H1 (cell line): Measurements from ENCODE around the gene CHST11. TPM values are rescaled to one million over a fixed set of nuclear protein-coding genes. Genes with fewer than 3 reads are reported as not detected.

Source experiments
- CTCF ChIA-PET: fragments of 300-600 bp; sonication (Branson Sonifier 250); formaldehyde crosslinking; loops from one replicate; lab custom pipeline; 2021; ENCODE audit not compliant: partially characterized antibody; lab: Charles Lee
- POLR2A ChIA-PET: fragments of 300-600 bp; sonication (Branson Sonifier 250); formaldehyde crosslinking; loops from one replicate; lab custom pipeline; 2021; ENCODE audit warnings: inconsistent platforms; ENCODE audit not compliant: partially characterized antibody; lab: Charles Lee
- DNase-seq, 2 experiments: peaks; one replicate each; pipeline versions ENCODE4 v3.0.0 to v3.0.0-alpha.2; 2010 to 2022; ENCODE audit warnings: low spot score in 2 of 2, low read depth in 1 of 2, mixed read lengths in 1 of 2
- FAIRE-seq: peaks from 2 replicates; lab custom pipeline; 2011; peaks lifted over from hg19 to GRCh38; lab: Jason Lieb, UNC
- H2AFZ ChIP-seq: 2 replicates; pipeline ENCODE4 v1.8.1; 2012; ENCODE audit warnings: low read length, inconsistent platforms
- H2AK5ac ChIP-seq: 2 replicates; pipeline ENCODE4 v1.6.1; 2013; ENCODE audit warnings: low read depth, low read length
- H2BK120ac ChIP-seq: replicated peaks from 2 replicates; pipeline ENCODE3; 2013; ENCODE audit warnings: low read depth, low read length, inconsistent platforms
- H2BK12ac ChIP-seq: 2 replicates; pipeline ENCODE4 v1.6.1; 2013; ENCODE audit warnings: low read depth, low read length
- H2BK15ac ChIP-seq: 2 replicates; pipeline ENCODE4 v1.6.1; 2013; ENCODE audit warnings: low read length
- H2BK20ac ChIP-seq: 2 replicates; pipeline ENCODE4 v1.6.1; 2013; ENCODE audit warnings: low read length
- H2BK5ac ChIP-seq: 2 replicates; pipeline ENCODE4 v1.6.1; 2013; ENCODE audit warnings: low read depth, low read length
- H3K14ac ChIP-seq: 2 replicates; pipeline ENCODE4 v1.6.1; 2013; ENCODE audit warnings: inconsistent platforms; ENCODE audit not compliant: insufficient read length
- H3K18ac ChIP-seq: 2 replicates; pipeline ENCODE4 v1.6.1; 2013; ENCODE audit warnings: low read length; ENCODE audit errors: extremely low read depth
- H3K23ac ChIP-seq: 2 replicates; pipeline ENCODE4 v1.6.1; 2013; ENCODE audit warnings: inconsistent platforms; ENCODE audit not compliant: insufficient read length
- H3K23me2 ChIP-seq: 2 replicates; pipeline ENCODE4 v1.6.1; 2013; ENCODE audit warnings: low read depth, low read length
- H3K27ac ChIP-seq: 2 replicates; pipeline ENCODE4 v1.6.1; 2011; ENCODE audit warnings: low read depth, low read length, inconsistent platforms
- H3K27me3 ChIP-seq, 4 experiments: replicated peaks in 1 of 4; 1 replicate in 1 of 4; 2 replicates in 3 of 4; pipeline versions ENCODE4 v1.6.1 to v1.8.1; 2011 to 2013; ENCODE audit warnings: low read length in 3 of 4, mild to moderate bottlenecking in 3 of 4, inconsistent platforms in 2 of 4, mixed read lengths in 2 of 4, moderate library complexity in 1 of 4; ENCODE audit not compliant: control insufficient read depth in 3 of 4, insufficient read depth in 3 of 4; ENCODE audit errors: extremely low read depth in 1 of 4
- H3K36me3 ChIP-seq, 4 experiments: 2 replicates each; pipeline versions ENCODE4 v1.6.1 to v1.8.1; 2011 to 2013; ENCODE audit warnings: mild to moderate bottlenecking in 4 of 4, low read length in 3 of 4, moderate library complexity in 2 of 4, control low read depth in 1 of 4, inconsistent platforms in 1 of 4; ENCODE audit not compliant: insufficient read depth in 4 of 4, control insufficient read depth in 2 of 4
- H3K4ac ChIP-seq: replicated peaks from 2 replicates; pipeline ENCODE3; 2013; ENCODE audit warnings: low read length, low read depth, mixed read lengths, inconsistent platforms; ENCODE audit not compliant: insufficient read length
- H3K4me1 ChIP-seq, 4 experiments: replicated peaks in 1 of 4; 1 replicate in 1 of 4; 2 replicates in 3 of 4; pipeline versions ENCODE4 v1.6.1 to v1.8.1; 2011 to 2013; ENCODE audit warnings: low read length in 3 of 4, inconsistent platforms in 2 of 4, mixed read lengths in 1 of 4; ENCODE audit not compliant: insufficient read depth in 4 of 4, control insufficient read depth in 3 of 4
- H3K4me2 ChIP-seq, 2 experiments: 2 replicates each; pipeline versions ENCODE4 v1.6.1 to v1.8.1; 2011 to 2013; ENCODE audit warnings: low read depth in 2 of 2, low read length in 2 of 2, control low read depth in 1 of 2, inconsistent platforms in 1 of 2, mild to moderate bottlenecking in 1 of 2; ENCODE audit not compliant: insufficient read depth in 1 of 2
- H3K4me3 ChIP-seq, 4 experiments: fragments of 200-600, 300-600 bp in 1 of 4; sonication (generic), shearing (Covaris generic), sonication (Bioruptor Twin) in 1 of 4; 2 replicates each; pipeline versions ENCODE4 v1.5.1 to v1.8.1; 2011 to 2016; ENCODE audit warnings: low read length in 4 of 4, low read depth in 3 of 4, control low read depth in 2 of 4, inconsistent platforms in 2 of 4, mild to moderate bottlenecking in 2 of 4, mixed read lengths in 1 of 4, moderate library complexity in 1 of 4; ENCODE audit not compliant: insufficient read depth in 2 of 4; ENCODE audit errors: extremely low read depth in 1 of 4
- H3K56ac ChIP-seq: replicated peaks from 2 replicates; pipeline ENCODE3; 2013; ENCODE audit warnings: low read depth, mild to moderate bottlenecking, mixed read lengths, low read length, inconsistent platforms; ENCODE audit not compliant: insufficient read length
- H3K79me1 ChIP-seq: 2 replicates; pipeline ENCODE4 v1.6.1; 2013; ENCODE audit warnings: low read depth, low read length, control low read depth
- H3K79me2 ChIP-seq, 2 experiments: 2 replicates each; pipeline versions ENCODE4 v1.6.1 to v1.8.1; 2012 to 2013; ENCODE audit warnings: low read length in 2 of 2, mild to moderate bottlenecking in 2 of 2, inconsistent platforms in 1 of 2; ENCODE audit not compliant: insufficient read depth in 2 of 2, control insufficient read depth in 1 of 2
- H3K9ac ChIP-seq, 4 experiments: replicated peaks in 1 of 4; 1 replicate in 1 of 4; 2 replicates in 3 of 4; pipeline versions ENCODE4 v1.6.1 to v1.8.1; 2011 to 2013; ENCODE audit warnings: low read depth in 3 of 4, low read length in 3 of 4, control low read depth in 2 of 4, mild to moderate bottlenecking in 2 of 4, moderate library complexity in 2 of 4, inconsistent platforms in 1 of 4; ENCODE audit errors: extremely low read depth in 1 of 4
- H3K9me3 ChIP-seq, 2 experiments: 2 replicates each; pipeline versions ENCODE4 v1.6.1 to v1.8.1; 2012 to 2013; ENCODE audit warnings: mild to moderate bottlenecking in 2 of 2, moderate library complexity in 2 of 2, control low read depth in 1 of 2, inconsistent platforms in 1 of 2, low read depth in 1 of 2, low read length in 1 of 2, mixed read lengths in 1 of 2; ENCODE audit not compliant: insufficient read depth in 2 of 2
- H4K20me1 ChIP-seq, 2 experiments: replicated peaks in 1 of 2; 2 replicates each; pipeline versions ENCODE3 to v1.8.1; 2011 to 2013; ENCODE audit warnings: inconsistent platforms in 2 of 2, low read length in 2 of 2, mild to moderate bottlenecking in 1 of 2; ENCODE audit not compliant: insufficient read depth in 2 of 2, control insufficient read depth in 1 of 2
- H4K5ac ChIP-seq: 2 replicates; pipeline ENCODE4 v1.6.1; 2013; ENCODE audit warnings: low read length, low read depth, mixed read lengths, inconsistent platforms; ENCODE audit not compliant: insufficient read length
- H4K8ac ChIP-seq: 2 replicates; pipeline ENCODE4 v1.8.0; 2013; ENCODE audit warnings: mild to moderate bottlenecking, moderate library complexity, low read length, inconsistent platforms; ENCODE audit not compliant: insufficient read depth; ENCODE audit errors: extremely low read depth
- H4K91ac ChIP-seq: replicated peaks from 2 replicates; pipeline ENCODE3; 2013; ENCODE audit warnings: low read length, mixed read lengths, inconsistent platforms; ENCODE audit not compliant: insufficient read length
- RAD21 ChIP-seq, 2 experiments: IDR thresholded peaks in 1 of 2; conservative IDR thresholded peaks in 1 of 2; 2 replicates each; pipeline ENCODE4 v1.6.1; 2011; ENCODE audit warnings: low read depth in 2 of 2, low read length in 2 of 2, improper control_type of control experiment in 1 of 2, inconsistent platforms in 1 of 2, mild to moderate bottlenecking in 1 of 2, moderate library complexity in 1 of 2
- SRF ChIP-seq: IDR thresholded peaks from 2 replicates; pipeline ENCODE4 v1.6.1; 2011; ENCODE audit warnings: mild to moderate bottlenecking, low read depth, low read length, moderate library complexity
- WGBS, 2 experiments: shearing (Covaris generic) in 1 of 2; methylation state at CpG; one replicate each; pipeline versions ENCODE4 v1.1.6 to v1.1.7; 2013 to 2015; ENCODE audit warnings: low lambda C conversion rate in 2 of 2, mixed read lengths in 2 of 2, inconsistent platforms in 1 of 2, low coverage in 1 of 2, missing lambda C conversion rate in 1 of 2; ENCODE audit not compliant: insufficient replicate concordance in 2 of 2, insufficient coverage in 1 of 2, insufficient read length in 1 of 2; ENCODE audit errors: extremely low coverage in 1 of 2, missing lambda C conversion rate in 1 of 2; 5-methylcytosine and 5-hydroxymethylcytosine counted together
- polyA plus RNA-seq, 7 experiments: library from polyadenylated mRNA; depleted of rRNA in 3 of 7; stranded (reverse) in 5 of 7; unstranded in 2 of 7; fragments of >200 nt in 5 of 7; fragments of 200-250 nt in 2 of 7; gene quantifications; 1 replicate in 5 of 7; 2 replicates in 1 of 7; 4 replicates in 1 of 7; pipeline versions ENCODE4 v1.2.1 to v1.2.3, GENCODE V29; 2011 to 2013; ENCODE audit warnings: missing spikeins in 2 of 7, mixed read lengths in 2 of 7
- total RNA-seq: library from RNA; stranded (reverse); fragmentation: NEBNext Ultra II Directional; extraction: Animal tissue kit (Norgen Biotek cat#: 25700); gene quantifications from 2 replicates; pipeline ENCODE4 v1.2.1, GENCODE V29; 2021
- TF ChIP-seq, protein P1 (sequence below), 3 experiments: IDR thresholded peaks; 1 replicate in 2 of 3; 2 replicates in 1 of 3; pipeline versions ENCODE4 v1.5.1 to v1.6.1; 2011; ENCODE audit warnings: low read length in 3 of 3, mild to moderate bottlenecking in 3 of 3, inconsistent platforms in 2 of 3, low read depth in 1 of 3, moderate library complexity in 1 of 3; ENCODE audit not compliant: insufficient read depth in 1 of 3; ENCODE audit errors: control extremely low read depth in 1 of 3

CHST11 gene
- total and polyA plus RNA-seq, 2 of the 8 experiments (the other 6 are each of a cell fraction or from before 2014, with no cell fraction given): 14.4 to 20.8 TPM

DNA sequence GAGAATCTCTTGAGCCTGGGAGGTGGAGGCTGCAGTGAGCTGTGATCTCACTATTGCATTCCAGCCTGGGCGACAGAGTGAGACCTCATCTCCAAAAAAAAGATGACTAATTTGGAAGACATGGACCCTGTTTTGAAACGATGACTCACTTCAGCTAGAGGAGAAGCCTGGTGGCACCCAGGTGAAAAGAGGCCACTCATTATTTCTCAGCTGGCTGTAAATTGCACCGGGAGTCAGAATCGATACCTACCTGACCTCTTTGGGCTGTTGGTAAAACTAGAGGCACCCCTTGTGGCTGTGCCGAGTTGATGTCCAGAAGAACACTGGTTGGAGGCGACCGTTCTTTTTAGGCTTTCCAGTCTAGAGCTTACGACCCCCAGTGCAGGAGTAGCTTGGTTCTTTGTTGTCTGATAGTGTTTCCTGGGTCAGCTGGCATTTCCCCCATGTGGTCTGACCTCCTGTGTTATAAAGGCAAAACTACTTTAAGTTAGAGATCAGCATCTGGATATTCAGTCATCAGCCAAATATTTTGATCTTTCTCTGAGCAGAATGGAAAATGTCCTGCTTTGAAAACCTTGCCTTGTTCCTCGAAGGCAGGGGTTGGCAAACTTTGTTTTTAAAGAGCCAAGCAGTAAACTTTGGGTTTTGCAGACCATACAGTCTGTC, 93.2 kb downstream of the CHST11 start:
- TF ChIP-seq RAD21 (IDR thresholded peaks at IDR 0.05 in 1 of 2, conservative IDR thresholded peaks at IDR 0.05 in 1 of 2; ENCODE audit: low read depth in 2 of 2, low read length in 2 of 2) (peak; percentile 4 to 38; a peak in 1 of 4 replicates), SRF (no peak)
- TF ChIP-seq, protein P1, sequence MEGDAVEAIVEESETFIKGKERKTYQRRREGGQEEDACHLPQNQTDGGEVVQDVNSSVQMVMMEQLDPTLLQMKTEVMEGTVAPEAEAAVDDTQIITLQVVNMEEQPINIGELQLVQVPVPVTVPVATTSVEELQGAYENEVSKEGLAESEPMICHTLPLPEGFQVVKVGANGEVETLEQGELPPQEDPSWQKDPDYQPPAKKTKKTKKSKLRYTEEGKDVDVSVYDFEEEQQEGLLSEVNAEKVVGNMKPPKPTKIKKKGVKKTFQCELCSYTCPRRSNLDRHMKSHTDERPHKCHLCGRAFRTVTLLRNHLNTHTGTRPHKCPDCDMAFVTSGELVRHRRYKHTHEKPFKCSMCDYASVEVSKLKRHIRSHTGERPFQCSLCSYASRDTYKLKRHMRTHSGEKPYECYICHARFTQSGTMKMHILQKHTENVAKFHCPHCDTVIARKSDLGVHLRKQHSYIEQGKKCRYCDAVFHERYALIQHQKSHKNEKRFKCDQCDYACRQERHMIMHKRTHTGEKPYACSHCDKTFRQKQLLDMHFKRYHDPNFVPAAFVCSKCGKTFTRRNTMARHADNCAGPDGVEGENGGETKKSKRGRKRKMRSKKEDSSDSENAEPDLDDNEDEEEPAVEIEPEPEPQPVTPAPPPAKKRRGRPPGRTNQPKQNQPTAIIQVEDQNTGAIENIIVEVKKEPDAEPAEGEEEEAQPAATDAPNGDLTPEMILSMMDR (IDR thresholded peaks at IDR 0.05; ENCODE audit: control extremely low read depth in 1 of 3, insufficient read depth in 1 of 3, low read depth in 1 of 3, low read length in 3 of 3): peak in 1 of 3 experiments; percentile 11; a peak in 1 of 4 replicates
- 87% methylated on average over 9 of the region's 9 CpGs; no CpG with 5 or more reads in 1 of the 2 experiments for WGBS, 2 experiments
- Histone ChIP-seq H4K91ac (no peak overlapping the region), H3K23ac (no peak overlapping the region), H2BK120ac (no peak overlapping the region), H3K4ac (no peak overlapping the region), H2AFZ (no peak overlapping the region), H3K9ac (no peak overlapping the region), H2BK15ac (no peak overlapping the region), H3K4me2 (no peak overlapping the region), H4K8ac (no peak overlapping the region), H3K36me3 (no peaks in the 10 kb centered on the region), H2AK5ac (no peak overlapping the region), H3K79me2 (no peaks in the 10 kb centered on the region), H3K4me1 (no peaks in the 10 kb centered on the region; a peak in 1 of 7 replicates), H3K23me2 (no peaks in the 10 kb centered on the region), H3K4me3 (no peak overlapping the region), H3K9me3 (peaks cover 0 to 9% of the 10 kb centered on the region in 2 experiments; a peak in 1 of 4 replicates), H2BK12ac (no peak overlapping the region), H3K27me3 (no peaks in the 10 kb centered on the region), H3K27ac (no peak overlapping the region), H4K20me1 (no peaks in the 10 kb centered on the region), H3K56ac (no peak overlapping the region), H2BK5ac (no peak overlapping the region), H3K14ac (no peak overlapping the region), H3K18ac (no peak overlapping the region), H4K5ac (no peak overlapping the region), H3K79me1 (no peaks in the 10 kb centered on the region), H2BK20ac (no peak overlapping the region)
- FAIRE-seq: no peak
- ChIA-PET POLR2A (no interaction called here), CTCF (interaction anchor here (0.8 to 1.2 kb wide), 3 partner anchors 8 to 62 kb away, joined by 3 to 4 read pairs (median 3); no protein-coding TSS in a partner anchor)
- DNase-seq: no peak
